Activated T-helper 1 cell treated with anti-CD3 and anti-CD28 coated beads, Interleukin-12 subunit alpha, Interleukin-12 subunit beta, Interleukin-2, Interleukin-4 antibody, amounts not matched to agents 30 ng/mL and 10 ng/mL and 1 ng/mL, durations not matched to agents 14 hours and 24 hours and 36 hours (primary cell): ENCODE measurements around the gene GLOD4. TPM values are rescaled to one million over a fixed set of nuclear protein-coding genes. Genes with fewer than 3 reads are reported as not detected.

Source experiments
- DNase-seq: peaks from one replicate; pipeline ENCODE4 v3.0.0; 2021; ENCODE audit warnings: low spot score
- H3K27ac Mint-ChIP-seq: one replicate; pipeline ENCODE4 v1.8.0; 2021; ENCODE audit warnings: mild to moderate bottlenecking, mixed read lengths
- H3K27me3 Mint-ChIP-seq: one replicate; pipeline ENCODE4 v1.8.0; 2022; ENCODE audit warnings: mild to moderate bottlenecking, moderate library complexity, mixed read lengths; ENCODE audit not compliant: insufficient read depth
- H3K36me3 Mint-ChIP-seq: one replicate; pipeline ENCODE4 v1.8.0; 2021; ENCODE audit warnings: low read depth, mixed read lengths
- H3K4me1 Mint-ChIP-seq: one replicate; pipeline ENCODE4 v1.8.0; 2021; ENCODE audit warnings: low read depth, mixed read lengths
- H3K4me3 Mint-ChIP-seq: one replicate; pipeline ENCODE4 v1.8.0; 2021; ENCODE audit warnings: mild to moderate bottlenecking, moderate library complexity, mixed read lengths
- H3K9me3 Mint-ChIP-seq: one replicate; pipeline ENCODE4 v1.8.0; 2021; ENCODE audit warnings: mixed read lengths
- intact Hi-C: fragments of 100-400 bp; cut with micrococcal nuclease; formaldehyde crosslinking; loops from one replicate; pipeline ENCODE4 v1.15.1; 2024
- total RNA-seq: library from RNA; stranded (reverse); gene quantifications from 2 replicates; pipeline ENCODE4 v1.2.3, GENCODE V29; 2022

GLOD4 gene
- total RNA-seq, 1 donor from 2014 or later, result 97.0 TPM

- Mint-ChIP-seq H3K4me1 (no peaks in the 10 kb centered on the region), H3K27me3 (peaks cover 12% of the 10 kb centered on the region)
Observed at GRCh38 chr17:721540-721937, 60.5 kb downstream of the GLOD4 start.

GRCh38 chr17:720706-721539 lies 61.2 kb downstream of the GLOD4 start:
- no peaks in the 10 kb centered on the region for H3K9me3 Mint-ChIP-seq
- intact Hi-C loops, result no loop called here
- no peaks in the 10 kb centered on the region for H3K4me1 Mint-ChIP-seq
- peaks cover 11% of the 10 kb centered on the region for H3K27me3 Mint-ChIP-seq
- DNase-seq, result no peak
- no peak overlapping the region for H3K27ac Mint-ChIP-seq
- no peak overlapping the region for H3K4me3 Mint-ChIP-seq
- H3K36me3 Mint-ChIP-seq, result no peaks in the 10 kb centered on the region

More at GRCh38 chr17:721540-721937, 60.5 kb downstream of the GLOD4 start:
- intact Hi-C loops, result no loop called here
- H3K4me3 Mint-ChIP-seq, result no peak overlapping the region
- no peak overlapping the region for H3K27ac Mint-ChIP-seq
- no peak for DNase-seq
- no peaks in the 10 kb centered on the region for H3K9me3 Mint-ChIP-seq
- H3K36me3 Mint-ChIP-seq, result no peaks in the 10 kb centered on the region

GRCh38 chr17:718075-718474 lies 64.0 kb downstream of the GLOD4 start:
- Mint-ChIP-seq H3K27ac (no peak overlapping the region), H3K36me3 (peaks cover 3% of the 10 kb centered on the region), H3K9me3 (no peaks in the 10 kb centered on the region), H3K27me3 (peaks cover 11% of the 10 kb centered on the region), H3K4me3 (no peak overlapping the region), H3K4me1 (peaks cover 5% of the 10 kb centered on the region)
- no peak for DNase-seq
- intact Hi-C loops, result no loop called here

Other genes with a start within 250 kb of the GLOD4 start
- 81.7 and 81.8 TPM in 2 replicates for gene VPS53, start 67.4 kb downstream of the GLOD4 start, total RNA-seq
- gene TLCD3A, start 49.7 kb downstream of the GLOD4 start, total RNA-seq, result 36.3 and 36.8 TPM in 2 replicates
- 64.6 and 68.6 TPM in 2 replicates for gene GEMIN4, start 30.0 kb downstream of the GLOD4 start, total RNA-seq
- gene MRM3, start 73 bp upstream of the GLOD4 start, total RNA-seq, result 31.7 and 32.0 TPM in 2 replicates
- 0.24 and 0.31 TPM in 2 replicates for gene NXN, start 197.5 kb upstream of the GLOD4 start, total RNA-seq
- gene TIMM22, start 214.8 kb upstream of the GLOD4 start, total RNA-seq, result 14.6 and 17.3 TPM in 2 replicates